IMR-90 (cell line): ENCODE results near the gene SRPK2. TPM values are rescaled to one million over a fixed set of nuclear protein-coding genes. Genes with fewer than 3 reads are reported as not detected.

Experiments used
- ATAC-seq: fragments of 200-7000 bp; cut with Tn5 transposase; 2 replicates; pipeline ENCODE4 v1.9.1; 2020; ENCODE audit warnings: low read depth, mild to moderate bottlenecking, moderate library complexity
- BruUV-seq: library from RNA; stranded (reverse); fragments of 400-500 nt; replicated peaks from 2 replicates; lab custom pipeline; 2021; lab: Mats Ljungman, UMichigan
- CTCF ChIA-PET: fragments of 300-600 bp; formaldehyde crosslinking; extraction: SDS; loops from one replicate; lab custom pipeline; 2021; ENCODE audit warnings: antibody characterized with exemption; lab: Yijun Ruan, JAX
- POLR2A ChIA-PET: fragments of 300-600 bp; sonication (Branson Sonifier 250); formaldehyde crosslinking; loops from one replicate; lab custom pipeline; 2022; ENCODE audit warnings: antibody characterized with exemption; ENCODE audit not compliant: unreplicated experiment; lab: Charles Lee
- DNase-seq: peaks from one replicate; pipeline ENCODE4 v3.0.0; 2013
- H2AFZ ChIP-seq: replicated peaks from 2 replicates; pipeline ENCODE3; 2013; ENCODE audit warnings: low read length, mild to moderate bottlenecking; ENCODE audit not compliant: poor library complexity
- H2AK5ac ChIP-seq: 2 replicates; pipeline ENCODE4 v1.6.1; 2013; ENCODE audit warnings: low read depth, low read length, inconsistent platforms
- H2AK9ac ChIP-seq: replicated peaks from 2 replicates; pipeline ENCODE3; 2013; ENCODE audit warnings: mild to moderate bottlenecking, low read depth, low read length, moderate library complexity; ENCODE audit not compliant: poor library complexity
- H2BK120ac ChIP-seq: 2 replicates; pipeline ENCODE4 v1.6.1; 2013; ENCODE audit warnings: low read depth, low read length, inconsistent platforms
- H2BK15ac ChIP-seq: 3 replicates; pipeline ENCODE4 v1.6.1; 2013; ENCODE audit warnings: low read depth, low read length, inconsistent platforms
- H2BK20ac ChIP-seq: 2 replicates; pipeline ENCODE4 v1.6.1; 2013; ENCODE audit warnings: low read depth, mild to moderate bottlenecking, inconsistent platforms, low read length, moderate library complexity
- H2BK5ac ChIP-seq: 2 replicates; pipeline ENCODE4 v1.6.1; 2013; ENCODE audit warnings: mild to moderate bottlenecking, low read depth, low read length, inconsistent platforms; ENCODE audit not compliant: poor library complexity, severe bottlenecking
- H3K14ac ChIP-seq: replicated peaks from 2 replicates; pipeline ENCODE4 v1.6.1; 2013; ENCODE audit warnings: low read depth, low read length, inconsistent platforms
- H3K18ac ChIP-seq: 2 replicates; pipeline ENCODE4 v1.6.1; 2013; ENCODE audit warnings: low read depth, low read length, control low read depth
- H3K23ac ChIP-seq: 2 replicates; pipeline ENCODE4 v1.6.1; 2013; ENCODE audit warnings: low read depth, low read length, inconsistent platforms
- H3K27ac ChIP-seq: 2 replicates; pipeline ENCODE4 v1.5.1; 2013; ENCODE audit warnings: mild to moderate bottlenecking, control low read depth, low read length; ENCODE audit not compliant: insufficient read depth
- H3K27me3 ChIP-seq: 2 replicates; pipeline ENCODE4 v1.6.1; 2013; ENCODE audit warnings: low read length; ENCODE audit not compliant: control insufficient read depth, insufficient read depth
- H3K36me3 ChIP-seq: 2 replicates; pipeline ENCODE4 v1.6.1; 2013; ENCODE audit warnings: low read length, mixed read lengths; ENCODE audit not compliant: control insufficient read depth, insufficient read depth
- H3K4ac ChIP-seq: 2 replicates; pipeline ENCODE4 v1.6.1; 2013; ENCODE audit warnings: low read depth, low read length, inconsistent platforms
- H3K4me1 ChIP-seq: 2 replicates; pipeline ENCODE4 v1.6.1; 2013; ENCODE audit warnings: low read length, mixed read lengths; ENCODE audit not compliant: control insufficient read depth, insufficient read depth
- H3K4me2 ChIP-seq: 2 replicates; pipeline ENCODE4 v1.6.1; 2013; ENCODE audit warnings: low read depth, mild to moderate bottlenecking, control low read depth, low read length, moderate library complexity
- H3K4me3 ChIP-seq: 2 replicates; pipeline ENCODE4 v1.5.1; 2013; ENCODE audit warnings: low read depth, mild to moderate bottlenecking, control low read depth, low read length, moderate library complexity; ENCODE audit not compliant: insufficient read depth
- H3K56ac ChIP-seq: 2 replicates; pipeline ENCODE4 v1.6.1; 2013; ENCODE audit warnings: low read length, inconsistent platforms; ENCODE audit not compliant: insufficient read depth; ENCODE audit errors: extremely low read depth
- H3K79me1 ChIP-seq, 2 experiments: 2 replicates each; pipeline ENCODE4 v1.6.1; 2013; ENCODE audit warnings: low read length in 2 of 2, inconsistent platforms in 1 of 2, low read depth in 1 of 2
- H3K9ac ChIP-seq: 2 replicates; pipeline ENCODE4 v1.6.1; 2013; ENCODE audit warnings: low read depth, low read length, control low read depth
- H3K9me1 ChIP-seq: 2 replicates; pipeline ENCODE4 v1.6.1; 2013; ENCODE audit warnings: low read length, inconsistent platforms; ENCODE audit not compliant: insufficient read depth
- H3K9me3 ChIP-seq: 2 replicates; pipeline ENCODE4 v1.6.1; 2013; ENCODE audit warnings: low read length; ENCODE audit not compliant: control insufficient read depth, insufficient read depth
- H4K20me1 ChIP-seq: 2 replicates; pipeline ENCODE4 v1.6.1; 2013; ENCODE audit warnings: low read length, inconsistent platforms; ENCODE audit not compliant: insufficient read depth
- H4K5ac ChIP-seq: 2 replicates; pipeline ENCODE4 v1.6.1; 2013; ENCODE audit warnings: mild to moderate bottlenecking, low read depth, low read length, control low read depth
- H4K8ac ChIP-seq, 2 experiments: 2 replicates each; pipeline ENCODE4 v1.6.1; 2013; ENCODE audit warnings: low read depth in 2 of 2, low read length in 2 of 2, control low read depth in 1 of 2, inconsistent platforms in 1 of 2
- H4K91ac ChIP-seq: 2 replicates; pipeline ENCODE4 v1.6.1; 2013; ENCODE audit warnings: low read depth, low read length, inconsistent platforms; ENCODE audit not compliant: insufficient read depth
- BHLHE40 ChIP-seq: fragments of 150-350 bp; IDR thresholded peaks from 2 replicates; pipeline ENCODE4 v1.6.1; 2016; ENCODE audit warnings: mild to moderate bottlenecking, low read depth, low read length
- CEBPB ChIP-seq: IDR thresholded peaks from 2 replicates; pipeline ENCODE4 v1.6.1; 2012; ENCODE audit warnings: low read depth, low read length, improper control_type of control experiment
- MAFK ChIP-seq: IDR thresholded peaks from 2 replicates; pipeline ENCODE4 v1.6.1; 2012; ENCODE audit warnings: low read depth, low read length, improper control_type of control experiment
- MAZ ChIP-seq: IDR thresholded peaks from 2 replicates; pipeline ENCODE4 v1.6.1; 2012; ENCODE audit warnings: low read depth, mild to moderate bottlenecking, low read length, improper control_type of control experiment, moderate library complexity, borderline replicate concordance
- MXI1 ChIP-seq: IDR thresholded peaks from 2 replicates; pipeline ENCODE4 v1.6.1; 2012; ENCODE audit warnings: low read depth, mild to moderate bottlenecking, low read length, moderate library complexity, borderline replicate concordance
- POLR2A ChIP-seq: IDR thresholded peaks from 2 replicates; pipeline ENCODE4 v1.6.1; 2012; ENCODE audit warnings: mild to moderate bottlenecking, low read depth, low read length
- RFX5 ChIP-seq: IDR thresholded peaks from 2 replicates; pipeline ENCODE4 v1.8.0; 2012; ENCODE audit warnings: low read depth, mild to moderate bottlenecking, low read length, moderate library complexity
- SMC3 ChIP-seq: fragments of 150-350 bp; IDR thresholded peaks from 2 replicates; pipeline ENCODE4 v1.6.1; 2016; ENCODE audit warnings: low read depth, mild to moderate bottlenecking, antibody characterized with exemption, low read length, moderate library complexity
- WGBS, 2 experiments: methylation state at CpG; one replicate each; pipeline versions ENCODE4 v1.1.5 to v1.1.7; 2013; ENCODE audit warnings: missing lambda C conversion rate in 2 of 2; ENCODE audit not compliant: insufficient read length in 1 of 2; ENCODE audit errors: extremely low coverage in 2 of 2; 5-methylcytosine and 5-hydroxymethylcytosine counted together
- dilution Hi-C: fragments of 300-500 bp; cut with HindIII; formaldehyde crosslinking; loops from one replicate; pipeline ENCODE4 v1.14.3; 2018; ENCODE audit warnings: low sequenced_read_pairs; ENCODE audit not compliant: unreplicated experiment
- in situ Hi-C: fragments of 300-500 bp; cut with MboI; formaldehyde crosslinking; loops from 3 replicates; pipeline ENCODE4 v1.14.3; 2019; ENCODE audit warnings: low sequenced_read_pairs, inconsistent platforms, mixed read lengths
- intact Hi-C: fragments of 100-400 bp; cut with micrococcal nuclease; formaldehyde crosslinking; loops from 2 replicates; pipeline ENCODE4 v1.10.0; 2022
- polyA plus RNA-seq, 3 experiments: library from polyadenylated mRNA; depleted of rRNA; stranded (reverse); fragments of >200 nt; gene quantifications; 2 replicates each; pipeline ENCODE4 v1.2.3, GENCODE V29; 2012; ENCODE audit warnings: low replicate concordance in 1 of 3
- total RNA-seq: library from RNA; depleted of rRNA; stranded (reverse); fragments of >200 nt; gene quantifications from 2 replicates; pipeline ENCODE4 v1.2.3, GENCODE V29; 2012

Gene SRPK2
- total and polyA plus RNA-seq, 2 of the 4 experiments (the other 2 are of a cell fraction): 13.2 to 33.0 TPM

- no peak overlapping the region for H3K27ac ChIP-seq
- no peak overlapping the region for H2AK5ac ChIP-seq
- peaks cover 5% of the 10 kb centered on the region for H3K36me3 ChIP-seq
- H3K9ac ChIP-seq: no peak overlapping the region
- H4K20me1 ChIP-seq: no peaks in the 10 kb centered on the region
- H3K9me1 ChIP-seq: peaks cover 3% of the 10 kb centered on the region
- no peak overlapping the region for H2BK120ac ChIP-seq
- WGBS, 2 experiments: no CpG with 5 or more reads among the region's 3 CpGs
- H2BK15ac ChIP-seq: no peak overlapping the region
- H3K4ac ChIP-seq: no peak overlapping the region
- in situ Hi-C loops: no loop called here
- no peaks in the 10 kb centered on the region for H3K27me3 ChIP-seq
- H2AK9ac ChIP-seq: no peak overlapping the region
- no peak for ATAC-seq
- no TSS peak for BruUV-seq
- H4K91ac ChIP-seq: no peak overlapping the region
- H4K5ac ChIP-seq: no peak overlapping the region
- H3K79me1 ChIP-seq: peaks cover 8 to 16% of the 10 kb centered on the region in 2 experiments; a peak in 2 of 4 replicates
- CTCF ChIA-PET: interaction anchor here (1.0 kb wide), 1 partner anchor 10 kb away, joined by 4 read pairs; no protein-coding TSS in a partner anchor
- H2AFZ ChIP-seq: no peak overlapping the region
- POLR2A ChIA-PET: no interaction called here
- no peak overlapping the region for H3K56ac ChIP-seq
- H3K4me1 ChIP-seq: peaks cover 3% of the 10 kb centered on the region
- H3K9me3 ChIP-seq: no peaks in the 10 kb centered on the region
- H2BK5ac ChIP-seq: no peak overlapping the region
- no peak overlapping the region for H3K23ac ChIP-seq
- no peak overlapping the region for H3K4me3 ChIP-seq
- intact Hi-C loops: no loop called here
- dilution Hi-C loops: no loop called here
- no peak overlapping the region for H3K14ac ChIP-seq
- H2BK20ac ChIP-seq: no peak overlapping the region
- no peak for TF ChIP-seq BHLHE40
- no peak for TF ChIP-seq RFX5
- no peak for TF ChIP-seq MAZ
- TF ChIP-seq CEBPB: no peak
- TF ChIP-seq MXI1: no peak
- no peak for TF ChIP-seq POLR2A
- TF ChIP-seq MAFK: no peak
- TF ChIP-seq SMC3: no peak
- no peak for DNase-seq
- H3K18ac ChIP-seq: no peak overlapping the region
- H4K8ac ChIP-seq: no peak overlapping the region
- H3K4me2 ChIP-seq: no peak overlapping the region
These were observed 237.6 kb downstream of the SRPK2 start for GRCh38 chr7:105151152-105151551.
